ENCODE measurements around the gene IGSF9B. TPM values are rescaled to one million over a fixed set of nuclear protein-coding genes. Genes with fewer than 3 reads are reported as not detected.

IGSF9B gene
- total RNA-seq, 1 donor from 2014 or later = 1.3 TPM

- no peaks in the 10 kb centered on the region for H3K79me2 ChIP-seq (ENCODE audit: low read depth)
- TF ChIP-seq, protein P1, sequence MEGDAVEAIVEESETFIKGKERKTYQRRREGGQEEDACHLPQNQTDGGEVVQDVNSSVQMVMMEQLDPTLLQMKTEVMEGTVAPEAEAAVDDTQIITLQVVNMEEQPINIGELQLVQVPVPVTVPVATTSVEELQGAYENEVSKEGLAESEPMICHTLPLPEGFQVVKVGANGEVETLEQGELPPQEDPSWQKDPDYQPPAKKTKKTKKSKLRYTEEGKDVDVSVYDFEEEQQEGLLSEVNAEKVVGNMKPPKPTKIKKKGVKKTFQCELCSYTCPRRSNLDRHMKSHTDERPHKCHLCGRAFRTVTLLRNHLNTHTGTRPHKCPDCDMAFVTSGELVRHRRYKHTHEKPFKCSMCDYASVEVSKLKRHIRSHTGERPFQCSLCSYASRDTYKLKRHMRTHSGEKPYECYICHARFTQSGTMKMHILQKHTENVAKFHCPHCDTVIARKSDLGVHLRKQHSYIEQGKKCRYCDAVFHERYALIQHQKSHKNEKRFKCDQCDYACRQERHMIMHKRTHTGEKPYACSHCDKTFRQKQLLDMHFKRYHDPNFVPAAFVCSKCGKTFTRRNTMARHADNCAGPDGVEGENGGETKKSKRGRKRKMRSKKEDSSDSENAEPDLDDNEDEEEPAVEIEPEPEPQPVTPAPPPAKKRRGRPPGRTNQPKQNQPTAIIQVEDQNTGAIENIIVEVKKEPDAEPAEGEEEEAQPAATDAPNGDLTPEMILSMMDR (IDR thresholded peaks at IDR 0.05) = no peak
- TF ChIP-seq EZH2 (IDR thresholded peaks at IDR 0.05) (no peak), EZH2phosphoT487 (IDR thresholded peaks at IDR 0.05) (no peak)
- peaks cover 47% of the 10 kb centered on the region for H3K27me3 ChIP-seq
- H3K36me3 ChIP-seq = no peaks in the 10 kb centered on the region
- no peak for DNase-seq (ENCODE audit: low spot score)
- Mint-ChIP-seq H3K27ac (no peak overlapping the region), H3K4me3 (no peak overlapping the region), H3K27me3 (ENCODE audit: insufficient read depth, low read depth) (peaks cover 28% of the 10 kb centered on the region), H3K9me3 (no peaks in the 10 kb centered on the region), H3K4me1 (peaks cover 23% of the 10 kb centered on the region), H3K36me3 (no peaks in the 10 kb centered on the region)
- no peak overlapping the region for H3K4me3 ChIP-seq
- H3K4me2 ChIP-seq = no peak overlapping the region
- H3K9me3 ChIP-seq (ENCODE audit: low read depth) = no peaks in the 10 kb centered on the region
- H2AFZ ChIP-seq (replicated peaks) = no peak overlapping the region
- peaks cover 13% of the 10 kb centered on the region for H3K4me1 ChIP-seq
- no peaks in the 10 kb centered on the region for H3F3A ChIP-seq (ENCODE audit: low read depth)
- no peak overlapping the region for H3K9ac ChIP-seq
- H4K20me1 ChIP-seq (ENCODE audit: low read depth) = peaks cover 5% of the 10 kb centered on the region
- H3K27ac ChIP-seq = no peak overlapping the region
These were observed 5.1 kb upstream of the IGSF9B start for GRCh38 chr11:133961890-133962289.

DNA sequence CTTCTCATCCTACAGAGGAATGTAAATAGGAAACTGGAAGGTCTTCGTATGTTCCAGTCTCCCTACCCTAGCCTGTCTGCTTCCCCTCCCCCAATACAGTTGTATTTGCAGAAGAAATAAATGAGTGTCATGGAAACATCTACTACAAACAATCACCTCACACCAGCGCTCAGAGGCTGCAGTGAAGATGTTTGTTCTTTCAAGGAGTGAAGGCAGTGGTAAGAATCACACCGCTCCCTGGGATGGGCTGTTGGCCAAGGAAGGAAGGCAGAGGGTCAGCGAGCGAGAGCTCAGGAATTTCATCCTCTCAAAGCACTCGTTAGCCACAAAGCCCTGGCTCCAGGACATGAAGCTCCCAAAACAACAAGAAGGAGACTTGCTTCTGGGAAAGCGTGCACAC lies 1.1 kb upstream of the IGSF9B start:
- H3K27ac Mint-ChIP-seq = no peak overlapping the region
- H3K4me3 Mint-ChIP-seq = peak overlapping the region; percentile 94
- peaks cover 5% of the 10 kb centered on the region for H3F3A ChIP-seq (ENCODE audit: low read depth)
- no peaks in the 10 kb centered on the region for H3K36me3 ChIP-seq
- H2AFZ ChIP-seq (replicated peaks) = peak overlapping the region; percentile 98
- H3K27me3 ChIP-seq = peaks cover 78% of the 10 kb centered on the region
- TF ChIP-seq EZH2 (IDR thresholded peaks at IDR 0.05) (no peak), EZH2phosphoT487 (IDR thresholded peaks at IDR 0.05) (no peak)
- TF ChIP-seq, protein P1 (IDR thresholded peaks at IDR 0.05) = no peak
- H3K9me3 ChIP-seq (ENCODE audit: low read depth) = no peaks in the 10 kb centered on the region
- H3K4me2 ChIP-seq = peak overlapping the region; percentile 99
- peaks cover 32% of the 10 kb centered on the region for H4K20me1 ChIP-seq (ENCODE audit: low read depth)
- no peaks in the 10 kb centered on the region for H3K9me3 Mint-ChIP-seq
- H3K27ac ChIP-seq = no peak overlapping the region
- H3K27me3 Mint-ChIP-seq (ENCODE audit: insufficient read depth, low read depth) = peaks cover 32% of the 10 kb centered on the region
- no peaks in the 10 kb centered on the region for H3K36me3 Mint-ChIP-seq
- no peak overlapping the region for H3K9ac ChIP-seq
- peaks cover 23% of the 10 kb centered on the region for H3K4me1 Mint-ChIP-seq
- peak overlapping the region; percentile 92 for H3K4me3 ChIP-seq
- H3K4me1 ChIP-seq = peaks cover 19% of the 10 kb centered on the region
- DNase-seq (ENCODE audit: low spot score) = no peak
- peaks cover 14% of the 10 kb centered on the region for H3K79me2 ChIP-seq (ENCODE audit: low read depth)

GRCh38 chr11:133955945-133956421 lies 785 bp downstream of the IGSF9B start:
- H3K9me3 ChIP-seq (ENCODE audit: low read depth) = no peaks in the 10 kb centered on the region
- peak overlapping the region; percentile 99 for H3K4me2 ChIP-seq
- peaks cover 15% of the 10 kb centered on the region for H3F3A ChIP-seq (ENCODE audit: low read depth)
- peaks cover 74% of the 10 kb centered on the region for H3K27me3 ChIP-seq
- H3K4me1 ChIP-seq = peaks cover 36% of the 10 kb centered on the region
- Mint-ChIP-seq H3K27ac (no peak overlapping the region), H3K27me3 (ENCODE audit: insufficient read depth, low read depth) (peaks cover 32% of the 10 kb centered on the region), H3K4me3 (no peak overlapping the region), H3K9me3 (no peaks in the 10 kb centered on the region), H3K4me1 (peaks cover 41% of the 10 kb centered on the region), H3K36me3 (no peaks in the 10 kb centered on the region)
- H3K36me3 ChIP-seq = no peaks in the 10 kb centered on the region
- H3K27ac ChIP-seq = no peak overlapping the region
- H2AFZ ChIP-seq (replicated peaks) = peak overlapping the region; percentile 98
- TF ChIP-seq, protein P1 (IDR thresholded peaks at IDR 0.05) = no peak
- TF ChIP-seq EZH2phosphoT487 (IDR thresholded peaks at IDR 0.05) = peak; percentile 80
- TF ChIP-seq EZH2 (IDR thresholded peaks at IDR 0.05) = peak; percentile 33
- DNase-seq (ENCODE audit: low spot score) = peak; percentile 59
- peaks cover 19% of the 10 kb centered on the region for H3K79me2 ChIP-seq (ENCODE audit: low read depth)
- no peak overlapping the region for H3K9ac ChIP-seq
- peak overlapping the region; percentile 92 for H3K4me3 ChIP-seq
- peaks cover 41% of the 10 kb centered on the region for H4K20me1 ChIP-seq (ENCODE audit: low read depth)

All from neural progenitor cell (in vitro differentiated cells).